A549 (cell line): Measurements from ENCODE around the gene RETREG1.

Experiments used
- HDAC2 ChIP-seq: fragments of 200-600 bp; sonication (generic); IDR thresholded peaks from 2 replicates; pipeline ENCODE4 v1.6.1; 2016
- KDM5A ChIP-seq: fragments of 200-600 bp; sonication (generic); IDR thresholded peaks from 2 replicates; pipeline ENCODE4 v1.6.1; 2016; ENCODE audit warnings: antibody characterized with exemption, mild to moderate bottlenecking
- MAFK ChIP-seq: fragments of 450-650 bp; IDR thresholded peaks from 2 replicates; pipeline ENCODE4 v1.6.1; 2014; ENCODE audit not compliant: partially characterized antibody
- NR3C1 ChIP-seq: fragments of >200 bp; sonication (Bioruptor Twin); formaldehyde crosslinking; IDR thresholded peaks from 3 replicates; pipeline ENCODE4 v1.6.1; 2017
- POLR2A ChIP-seq: IDR thresholded peaks from 2 replicates; pipeline ENCODE4 v1.6.1; 2012; ENCODE audit warnings: mild to moderate bottlenecking, low read length
- RAD21 ChIP-seq, 2 experiments: fragments of >200 bp in 1 of 2; sonication (Bioruptor Twin) in 1 of 2; formaldehyde crosslinking in 1 of 2; IDR thresholded peaks in 1 of 2; conservative IDR thresholded peaks in 1 of 2; 2 replicates in 1 of 2; 3 replicates in 1 of 2; pipeline ENCODE4 v1.6.1; 2012 to 2018; ENCODE audit warnings: inconsistent platforms in 1 of 2
- SMC3 ChIP-seq: fragments of >200 bp; sonication (Bioruptor Twin); formaldehyde crosslinking; IDR thresholded peaks from 3 replicates; pipeline ENCODE4 v1.6.1; 2018; ENCODE audit warnings: inconsistent platforms
- ZC3H11A ChIP-seq: fragments of 450-650 bp; IDR thresholded peaks from 2 replicates; pipeline ENCODE4 v1.6.1; 2014; ENCODE audit warnings: antibody characterized with exemption, mild to moderate bottlenecking

- TF ChIP-seq POLR2A (no peak), MAFK (no peak), HDAC2 (no peak), RAD21 (conservative IDR thresholded peaks at IDR 0.05 in 1 of 2, IDR thresholded peaks at IDR 0.05 in 1 of 2) (no peak), KDM5A (no peak), SMC3 (no peak), NR3C1 (no peak), ZC3H11A (no peak)
Measured at GRCh38 chr5:16602182-16602581, 14.6 kb downstream of the RETREG1 start.
